KMS-11 (cell line): ENCODE data around the gene KIAA1755.

Experiments
- H2AFZ ChIP-seq: fragments of 200-600 bp; sonication (generic); 2 replicates; pipeline ENCODE4 v1.6.1; 2016; ENCODE audit warnings: antibody characterized with exemption, mixed run types, low read depth
- H3K27ac ChIP-seq: fragments of 200-600 bp; sonication (generic); 2 replicates; pipeline ENCODE4 v1.6.1; 2016; ENCODE audit warnings: mild to moderate bottlenecking, mixed run types
- H3K27me3 ChIP-seq: fragments of 200-600 bp; sonication (generic); 2 replicates; pipeline ENCODE4 v1.6.1; 2017; ENCODE audit warnings: mild to moderate bottlenecking, low read depth, mixed run types, moderate library complexity; ENCODE audit not compliant: insufficient read depth
- H3K36me3 ChIP-seq: fragments of 200-600 bp; sonication (generic); 2 replicates; pipeline ENCODE4 v1.6.1; 2017; ENCODE audit warnings: mild to moderate bottlenecking, mixed run types; ENCODE audit not compliant: insufficient read depth
- H3K4me1 ChIP-seq: fragments of 200-600 bp; sonication (generic); 2 replicates; pipeline ENCODE4 v1.6.1; 2016; ENCODE audit warnings: mild to moderate bottlenecking, low read depth, mixed run types; ENCODE audit not compliant: poor library complexity, severe bottlenecking
- H3K4me2 ChIP-seq: fragments of 200-600 bp; sonication (generic); 2 replicates; pipeline ENCODE4 v1.7.0; 2016; ENCODE audit warnings: mild to moderate bottlenecking, mixed run types
- H3K4me3 ChIP-seq: fragments of 200-600 bp; sonication (generic); IDR thresholded peaks from 2 replicates; pipeline ENCODE4 v1.6.1; 2017; ENCODE audit warnings: low read depth, low read length, mixed read lengths; ENCODE audit not compliant: insufficient read depth
- H3K79me2 ChIP-seq: fragments of 200-600 bp; sonication (generic); 2 replicates; pipeline ENCODE4 v1.6.1; 2016; ENCODE audit warnings: low read depth, mixed run types; ENCODE audit not compliant: insufficient read depth
- H3K9ac ChIP-seq: fragments of 200-600 bp; sonication (generic); 2 replicates; pipeline ENCODE4 v1.6.1; 2016; ENCODE audit warnings: mild to moderate bottlenecking, mixed run types
- H4K20me1 ChIP-seq: fragments of 200-600 bp; sonication (generic); 2 replicates; pipeline ENCODE4 v1.6.1; 2016; ENCODE audit warnings: mild to moderate bottlenecking, mixed run types; ENCODE audit not compliant: insufficient read depth
- TF ChIP-seq, protein P1 (sequence below): fragments of 200-600 bp; sonication (generic); conservative IDR thresholded peaks from 2 replicates; pipeline ENCODE4 v1.6.1; 2017; ENCODE audit warnings: low read depth, mild to moderate bottlenecking, antibody characterized with exemption, low read length, moderate library complexity, mixed read lengths

The KIAA1755 gene

DNA sequence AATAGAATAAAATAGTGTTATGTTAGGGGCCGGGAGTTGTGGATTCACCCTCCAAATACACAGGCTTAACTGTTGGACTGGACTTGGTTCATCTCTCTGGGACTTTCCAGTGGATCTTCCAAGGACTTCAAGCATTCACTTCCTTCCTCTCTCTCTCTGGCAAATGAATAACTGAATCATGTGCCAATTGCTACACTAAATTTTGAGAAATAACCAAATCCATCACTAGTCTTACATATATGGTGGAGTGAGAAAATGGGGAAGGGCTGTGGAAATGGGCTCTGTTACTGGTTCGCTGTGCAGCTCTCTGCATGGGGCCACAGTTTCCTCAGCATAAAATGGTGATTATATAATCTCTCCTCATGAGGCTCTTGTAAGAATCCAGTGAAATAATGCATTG, 6.8 kb upstream of the KIAA1755 start:
- TF ChIP-seq, protein P1, sequence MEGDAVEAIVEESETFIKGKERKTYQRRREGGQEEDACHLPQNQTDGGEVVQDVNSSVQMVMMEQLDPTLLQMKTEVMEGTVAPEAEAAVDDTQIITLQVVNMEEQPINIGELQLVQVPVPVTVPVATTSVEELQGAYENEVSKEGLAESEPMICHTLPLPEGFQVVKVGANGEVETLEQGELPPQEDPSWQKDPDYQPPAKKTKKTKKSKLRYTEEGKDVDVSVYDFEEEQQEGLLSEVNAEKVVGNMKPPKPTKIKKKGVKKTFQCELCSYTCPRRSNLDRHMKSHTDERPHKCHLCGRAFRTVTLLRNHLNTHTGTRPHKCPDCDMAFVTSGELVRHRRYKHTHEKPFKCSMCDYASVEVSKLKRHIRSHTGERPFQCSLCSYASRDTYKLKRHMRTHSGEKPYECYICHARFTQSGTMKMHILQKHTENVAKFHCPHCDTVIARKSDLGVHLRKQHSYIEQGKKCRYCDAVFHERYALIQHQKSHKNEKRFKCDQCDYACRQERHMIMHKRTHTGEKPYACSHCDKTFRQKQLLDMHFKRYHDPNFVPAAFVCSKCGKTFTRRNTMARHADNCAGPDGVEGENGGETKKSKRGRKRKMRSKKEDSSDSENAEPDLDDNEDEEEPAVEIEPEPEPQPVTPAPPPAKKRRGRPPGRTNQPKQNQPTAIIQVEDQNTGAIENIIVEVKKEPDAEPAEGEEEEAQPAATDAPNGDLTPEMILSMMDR: no peak
- no peaks in the 10 kb centered on the region for H3K79me2 ChIP-seq
- H3K27me3 ChIP-seq: no peaks in the 10 kb centered on the region
- H3K4me1 ChIP-seq: no peaks in the 10 kb centered on the region
- H4K20me1 ChIP-seq: no peaks in the 10 kb centered on the region
- no peak overlapping the region for H3K27ac ChIP-seq
- H3K4me2 ChIP-seq: no peak overlapping the region
- no peak overlapping the region for H3K9ac ChIP-seq
- no peak overlapping the region for H3K4me3 ChIP-seq
- no peak overlapping the region for H2AFZ ChIP-seq
- no peaks in the 10 kb centered on the region for H3K36me3 ChIP-seq

DNA sequence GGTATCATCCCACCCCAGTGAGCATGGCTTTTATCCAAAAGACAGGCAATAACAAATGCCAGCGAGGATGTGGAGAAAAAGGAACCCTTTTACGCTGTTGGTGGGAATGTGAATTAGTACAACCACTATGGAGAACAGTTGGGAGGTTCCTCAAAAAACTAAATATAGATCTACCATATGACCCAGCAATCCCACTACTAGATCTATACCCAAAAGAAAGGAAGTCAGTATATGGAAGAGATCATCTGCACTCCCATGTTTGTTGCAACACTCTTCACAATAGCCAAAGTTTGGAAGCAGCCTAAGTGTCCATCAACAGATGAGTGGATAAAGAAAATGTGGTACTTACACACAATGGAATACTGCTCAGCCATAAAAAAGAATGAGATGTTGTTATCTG, 5.9 kb upstream of the KIAA1755 start:
- Histone ChIP-seq H3K4me1 (no peaks in the 10 kb centered on the region), H3K9ac (no peak overlapping the region), H3K27ac (no peak overlapping the region), H3K4me3 (no peak overlapping the region), H4K20me1 (no peaks in the 10 kb centered on the region), H3K36me3 (no peaks in the 10 kb centered on the region), H3K27me3 (no peaks in the 10 kb centered on the region), H3K4me2 (no peak overlapping the region), H2AFZ (no peak overlapping the region), H3K79me2 (no peaks in the 10 kb centered on the region)
- TF ChIP-seq, protein P1: no peak

DNA sequence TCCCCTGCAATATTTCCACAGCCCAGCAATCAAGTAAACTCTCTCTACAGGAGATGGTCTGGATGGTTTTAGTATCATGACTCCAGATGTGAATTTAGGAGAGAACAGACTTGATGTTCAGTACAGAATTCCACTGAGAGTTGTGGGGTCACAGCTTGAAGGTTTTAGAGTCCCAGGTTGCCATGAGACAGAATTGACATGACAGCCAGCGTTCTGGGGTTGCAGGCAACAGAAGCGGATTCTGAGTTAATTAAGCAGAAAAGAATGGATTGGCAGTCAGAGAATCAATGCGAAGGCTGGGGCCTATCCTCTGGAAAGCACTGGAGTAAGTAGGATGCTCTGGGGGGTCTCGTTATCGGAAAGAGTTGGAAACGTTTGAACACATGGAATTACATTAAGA, 2.4 kb upstream of the KIAA1755 start:
- H4K20me1 ChIP-seq: no peaks in the 10 kb centered on the region
- no peaks in the 10 kb centered on the region for H3K27me3 ChIP-seq
- TF ChIP-seq, protein P1: no peak
- no peaks in the 10 kb centered on the region for H3K79me2 ChIP-seq
- no peak overlapping the region for H3K4me2 ChIP-seq
- H3K4me1 ChIP-seq: no peaks in the 10 kb centered on the region
- H3K36me3 ChIP-seq: no peaks in the 10 kb centered on the region
- no peak overlapping the region for H3K27ac ChIP-seq
- H3K4me3 ChIP-seq: no peak overlapping the region
- H2AFZ ChIP-seq: no peak overlapping the region
- no peak overlapping the region for H3K9ac ChIP-seq

DNA sequence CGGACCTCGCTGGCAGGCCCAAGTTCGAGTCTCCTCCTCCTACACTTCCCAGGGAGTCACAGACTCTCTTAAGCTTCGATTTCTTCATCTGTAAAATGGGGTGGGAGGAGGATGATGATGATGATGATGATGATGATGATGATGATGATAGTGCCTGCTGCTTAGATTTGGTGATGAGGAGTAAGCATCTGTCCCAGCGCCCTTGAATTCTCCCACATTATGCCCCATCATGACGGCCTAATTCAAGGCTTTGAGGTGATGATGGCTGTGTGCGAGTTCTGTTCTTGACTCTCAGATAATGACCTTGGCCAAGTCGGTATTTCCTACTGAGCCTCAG, 487 bp upstream of the KIAA1755 start:
- TF ChIP-seq, protein P1: no peak
- Histone ChIP-seq H3K79me2 (no peaks in the 10 kb centered on the region), H3K27me3 (no peaks in the 10 kb centered on the region), H3K4me1 (no peaks in the 10 kb centered on the region), H3K4me3 (no peak overlapping the region), H2AFZ (no peak overlapping the region), H4K20me1 (no peaks in the 10 kb centered on the region), H3K27ac (no peak overlapping the region), H3K9ac (no peak overlapping the region), H3K36me3 (no peaks in the 10 kb centered on the region), H3K4me2 (no peak overlapping the region)

DNA sequence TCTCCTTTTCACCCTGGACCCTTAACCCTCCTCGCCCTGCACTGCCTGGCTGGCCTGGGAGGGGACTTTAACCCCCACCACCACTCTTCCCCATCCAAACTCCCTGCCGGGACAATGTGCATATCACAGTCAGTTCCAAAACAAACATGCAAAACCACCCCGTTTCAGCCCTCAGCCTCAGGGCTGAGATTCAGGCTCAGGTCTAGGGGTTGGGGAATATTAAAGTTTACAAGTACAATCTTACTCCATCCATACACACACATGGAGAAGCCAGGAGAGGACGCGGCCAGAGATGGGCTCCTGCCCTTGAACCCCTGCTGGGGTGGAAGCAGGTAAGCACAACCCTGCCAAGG, 534 bp downstream of the KIAA1755 start:
- H3K27ac ChIP-seq: no peak overlapping the region
- no peaks in the 10 kb centered on the region for H3K4me1 ChIP-seq
- H3K27me3 ChIP-seq: no peaks in the 10 kb centered on the region
- no peak overlapping the region for H3K4me2 ChIP-seq
- no peak overlapping the region for H2AFZ ChIP-seq
- no peaks in the 10 kb centered on the region for H3K36me3 ChIP-seq
- TF ChIP-seq, protein P1: no peak
- H3K9ac ChIP-seq: no peak overlapping the region
- no peaks in the 10 kb centered on the region for H4K20me1 ChIP-seq
- no peaks in the 10 kb centered on the region for H3K79me2 ChIP-seq
- H3K4me3 ChIP-seq: no peak overlapping the region
